Loucy (cell line): ENCODE data around the gene OR2D2.

ENCODE experiments used
- CTCF ChIP-seq: fragments of 200-600 bp; sonication (generic); conservative IDR thresholded peaks from 2 replicates; pipeline ENCODE4 v1.5.1; 2014; ENCODE audit warnings: mild to moderate bottlenecking, antibody characterized with exemption, low read length
- EZH2phosphoT487 ChIP-seq: fragments of 200-600 bp; IDR thresholded peaks from 2 replicates; pipeline ENCODE4 v1.6.1; 2018; ENCODE audit warnings: antibody characterized with exemption, mild to moderate bottlenecking, moderate library complexity, borderline replicate concordance

GRCh38 chr11:6845383-6845782 lies 46.9 kb downstream of the OR2D2 start, which contains the start of gene OR10A5:
- TF ChIP-seq CTCF (no peak), EZH2phosphoT487 (no peak)
